Fibroblast of mammary gland (primary cell): ENCODE measurements around the gene IFRD1.

Source experiments
- DNase-seq: peaks from one replicate; pipeline ENCODE4 v3.0.0-alpha.2; 2010; ENCODE audit warnings: low read depth
- H3K4me3 ChIP-seq: 2 replicates; pipeline ENCODE4 v1.5.1; 2011; ENCODE audit warnings: low read depth, mild to moderate bottlenecking, low read length, moderate library complexity; ENCODE audit not compliant: control insufficient read depth
- CTCF ChIP-seq: conservative IDR thresholded peaks from 2 replicates; pipeline ENCODE4 v1.5.1; 2011; ENCODE audit warnings: low read depth, low read length, inconsistent platforms; ENCODE audit not compliant: control insufficient read depth, insufficient read depth

IFRD1 gene

GRCh38 chr7:112462236-112462635 lies 12.0 kb downstream of the IFRD1 start:
- no peak overlapping the region for H3K4me3 ChIP-seq
- peak; percentile 89 for DNase-seq
- no peak for TF ChIP-seq CTCF

GRCh38 chr7:112467867-112468266 lies 17.6 kb downstream of the IFRD1 start:
- H3K4me3 ChIP-seq = no peak overlapping the region
- no peak for DNase-seq
- no peak for TF ChIP-seq CTCF

- DNase-seq = no peak
- no peak overlapping the region for H3K4me3 ChIP-seq
- TF ChIP-seq CTCF = no peak
Observed at GRCh38 chr7:112470194-112470593, 19.9 kb downstream of the IFRD1 start.

- no peak overlapping the region for H3K4me3 ChIP-seq
- no peak for DNase-seq
- no peak for TF ChIP-seq CTCF
Observed at GRCh38 chr7:112476390-112477052, 26.3 kb downstream of the IFRD1 start.

- TF ChIP-seq CTCF = no peak
- no peak overlapping the region for H3K4me3 ChIP-seq
- no peak for DNase-seq
Observed at GRCh38 chr7:112481121-112481736, 31.0 kb downstream of the IFRD1 start.

GRCh38 chr7:112481833-112482670 lies 31.8 kb downstream of the IFRD1 start:
- H3K4me3 ChIP-seq = no peak overlapping the region
- TF ChIP-seq CTCF = no peak
- DNase-seq = peak; percentile 89
